Colonic mucosa (tissue), 4 donors: ENCODE data around the gene MSANTD2. TPM values are rescaled to one million over a fixed set of nuclear protein-coding genes. Genes with fewer than 3 reads are reported as not detected.

Experiments
- DNase-seq: peaks from one replicate; pipeline ENCODE4 v3.0.0-alpha.2; 2020
- H3K27ac ChIP-seq: fragments of 200-600 bp; one replicate; pipeline ENCODE4 v1.8.0; 2021
- H3K27me3 ChIP-seq: fragments of 200-600 bp; one replicate; pipeline ENCODE4 v1.8.0; 2021
- H3K36me3 ChIP-seq: fragments of 200-600 bp; one replicate; pipeline ENCODE4 v1.8.0; 2021
- H3K4me1 ChIP-seq: fragments of 200-600 bp; one replicate; pipeline ENCODE4 v1.8.0; 2021; ENCODE audit warnings: mild to moderate bottlenecking
- H3K4me3 ChIP-seq: fragments of 200-600 bp; one replicate; pipeline ENCODE4 v1.8.0; 2021
- H3K9ac ChIP-seq, 2 donors: one replicate each; pipeline ENCODE4 v1.7.0; 2013; ENCODE audit warnings: control low read depth in 2 of 2, low read depth in 2 of 2, low read length in 2 of 2
- H3K9me3 ChIP-seq: fragments of 200-600 bp; one replicate; pipeline ENCODE4 v1.8.0; 2021
- intact Hi-C: fragments of 100-400 bp; cut with DNase I; formaldehyde crosslinking; loops from one replicate; pipeline ENCODE4 v1.14.1; 2022
- total RNA-seq, 2 donors: library from RNA; stranded (reverse); fragmentation: NEBNext Ultra II Directional in 1 of 2; extraction: Animal tissue kit (Norgen Biotek cat#: 25700) in 1 of 2; gene quantifications; one replicate each; pipeline ENCODE4 v1.2.1, GENCODE V29; 2021
- TF ChIP-seq, protein P1 (sequence below): fragments of 200-600 bp; IDR thresholded peaks from one replicate; pipeline ENCODE4 v1.8.0; 2022; ENCODE audit warnings: antibody characterized with exemption, mild to moderate bottlenecking
- donor health status: healthy.
- donor health status: DM: no; HTN: no; CAD: no.
- donor health status: DM: no; HTN: no; CAD: no.

The MSANTD2 gene
- total RNA-seq, 2 donors from 2014 or later: 7.0 to 12.7 TPM

DNA sequence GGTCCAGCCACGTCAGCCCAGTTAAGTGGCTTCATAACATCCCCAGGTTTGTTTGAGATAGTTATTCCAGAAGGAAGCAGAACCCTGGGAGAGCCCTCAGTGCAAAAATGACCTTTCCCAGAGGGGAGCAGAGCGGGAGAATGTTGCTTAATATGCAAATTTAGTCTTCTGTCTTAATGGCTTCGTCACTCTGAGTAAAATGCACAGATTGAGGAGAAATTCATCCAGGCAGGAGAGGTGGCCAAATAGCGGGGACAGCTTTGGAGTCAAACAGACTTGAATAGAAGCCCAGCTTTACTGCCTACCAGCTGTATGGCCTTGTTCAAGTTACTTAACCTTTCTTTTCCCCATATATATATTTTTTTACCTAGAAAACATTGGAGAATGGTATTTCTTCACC, 72.7 kb downstream of the MSANTD2 start:
- intact Hi-C loops: no loop called here
- no peak for DNase-seq
- Histone ChIP-seq H3K36me3 (no peaks in the 10 kb centered on the region), H3K4me1 (peaks cover 5% of the 10 kb centered on the region), H3K27ac (no peak overlapping the region), H3K27me3 (no peaks in the 10 kb centered on the region), H3K4me3 (no peak overlapping the region), H3K9ac (no peak overlapping the region), H3K9me3 (no peaks in the 10 kb centered on the region)
- TF ChIP-seq, protein P1, sequence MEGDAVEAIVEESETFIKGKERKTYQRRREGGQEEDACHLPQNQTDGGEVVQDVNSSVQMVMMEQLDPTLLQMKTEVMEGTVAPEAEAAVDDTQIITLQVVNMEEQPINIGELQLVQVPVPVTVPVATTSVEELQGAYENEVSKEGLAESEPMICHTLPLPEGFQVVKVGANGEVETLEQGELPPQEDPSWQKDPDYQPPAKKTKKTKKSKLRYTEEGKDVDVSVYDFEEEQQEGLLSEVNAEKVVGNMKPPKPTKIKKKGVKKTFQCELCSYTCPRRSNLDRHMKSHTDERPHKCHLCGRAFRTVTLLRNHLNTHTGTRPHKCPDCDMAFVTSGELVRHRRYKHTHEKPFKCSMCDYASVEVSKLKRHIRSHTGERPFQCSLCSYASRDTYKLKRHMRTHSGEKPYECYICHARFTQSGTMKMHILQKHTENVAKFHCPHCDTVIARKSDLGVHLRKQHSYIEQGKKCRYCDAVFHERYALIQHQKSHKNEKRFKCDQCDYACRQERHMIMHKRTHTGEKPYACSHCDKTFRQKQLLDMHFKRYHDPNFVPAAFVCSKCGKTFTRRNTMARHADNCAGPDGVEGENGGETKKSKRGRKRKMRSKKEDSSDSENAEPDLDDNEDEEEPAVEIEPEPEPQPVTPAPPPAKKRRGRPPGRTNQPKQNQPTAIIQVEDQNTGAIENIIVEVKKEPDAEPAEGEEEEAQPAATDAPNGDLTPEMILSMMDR: no peak

DNA sequence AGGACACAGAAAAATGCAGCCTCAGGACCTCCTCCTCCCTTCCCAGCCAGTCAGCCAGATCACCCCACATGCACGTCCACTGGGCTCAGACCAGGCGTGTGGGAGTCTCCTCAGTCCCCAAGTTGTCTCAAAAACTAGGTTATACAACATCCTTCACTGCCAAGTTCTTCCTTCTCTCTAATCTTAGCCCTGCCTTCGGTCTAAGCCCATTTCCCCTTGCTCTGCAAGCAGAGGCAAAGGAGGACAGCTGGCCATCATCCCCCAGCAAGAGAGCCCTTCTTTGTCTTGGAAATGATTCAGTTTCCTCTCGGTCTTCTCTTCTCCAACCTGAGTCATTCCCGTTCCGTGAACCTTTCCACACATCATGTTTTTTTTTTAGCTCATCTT, 74.5 kb downstream of the MSANTD2 start:
- Histone ChIP-seq H3K36me3 (no peaks in the 10 kb centered on the region), H3K27ac (no peak overlapping the region), H3K9ac (no peak overlapping the region), H3K9me3 (no peaks in the 10 kb centered on the region), H3K27me3 (no peaks in the 10 kb centered on the region), H3K4me3 (no peak overlapping the region), H3K4me1 (peaks cover 5% of the 10 kb centered on the region)
- intact Hi-C loops: no loop called here
- TF ChIP-seq, protein P1: no peak
- DNase-seq: no peak

GRCh38 chr11:124724979-124725718, 75.1 kb downstream of the MSANTD2 start:
- no peak overlapping the region for H3K4me3 ChIP-seq
- H3K36me3 ChIP-seq: no peaks in the 10 kb centered on the region
- peak overlapping the region in 1 of 2 donors; percentile 1 for H3K9ac ChIP-seq
- H3K27me3 ChIP-seq: no peaks in the 10 kb centered on the region
- intact Hi-C loops: no loop called here
- DNase-seq: peak; percentile 58
- TF ChIP-seq, protein P1: no peak
- H3K9me3 ChIP-seq: no peaks in the 10 kb centered on the region
- peaks cover 5% of the 10 kb centered on the region for H3K4me1 ChIP-seq
- peak overlapping the region; percentile 38 for H3K27ac ChIP-seq

GRCh38 chr11:124722176-124722575, 78.0 kb downstream of the MSANTD2 start:
- H3K9me3 ChIP-seq: no peaks in the 10 kb centered on the region
- no peak overlapping the region for H3K9ac ChIP-seq
- no peak overlapping the region for H3K4me3 ChIP-seq
- no peak overlapping the region for H3K27ac ChIP-seq
- intact Hi-C loops: no loop called here
- H3K27me3 ChIP-seq: peaks cover 24% of the 10 kb centered on the region
- H3K4me1 ChIP-seq: peaks cover 13% of the 10 kb centered on the region
- no peaks in the 10 kb centered on the region for H3K36me3 ChIP-seq
- no peak for DNase-seq
- TF ChIP-seq, protein P1: no peak

DNA sequence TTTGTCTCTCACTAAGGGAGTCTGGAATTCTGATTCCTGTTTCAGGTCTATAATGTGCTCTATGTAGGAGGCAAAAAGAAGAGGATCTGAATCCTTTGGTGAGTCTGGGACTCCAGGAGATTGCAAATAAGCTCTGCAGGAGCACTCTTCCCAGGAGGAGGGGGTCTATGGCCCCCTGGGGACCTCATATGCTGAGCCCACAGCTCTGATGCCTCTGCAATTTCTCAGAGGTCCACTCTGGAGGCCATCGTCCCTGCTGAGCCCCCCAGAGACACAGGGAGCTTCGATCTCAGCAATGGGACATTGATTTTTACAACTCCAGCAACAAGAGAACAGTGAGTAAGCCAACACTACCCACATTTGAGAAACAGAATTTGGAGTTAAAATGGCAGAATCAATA, 80.7 kb downstream of the MSANTD2 start:
- no peaks in the 10 kb centered on the region for H3K9me3 ChIP-seq
- intact Hi-C loops: no loop called here
- no peak overlapping the region for H3K4me3 ChIP-seq
- H3K27me3 ChIP-seq: peaks cover 24% of the 10 kb centered on the region
- TF ChIP-seq, protein P1: no peak
- no peak overlapping the region for H3K9ac ChIP-seq
- no peak for DNase-seq
- no peak overlapping the region for H3K27ac ChIP-seq
- no peaks in the 10 kb centered on the region for H3K36me3 ChIP-seq
- peaks cover 8% of the 10 kb centered on the region for H3K4me1 ChIP-seq
